Putamen (tissue), 1 donor: ENCODE data around the gene CATSPERD.
"Not testable (repeated sequence)": the region's sequence is repeated elsewhere in the genome, so short reads cannot be mapped to it uniquely, and the experiment has no call there.

Experiments used
- DNase-seq: peaks from one replicate; pipeline ENCODE4 v3.0.0-alpha.2; 2016; ENCODE audit warnings: low spot score

Gene CATSPERD

DNA sequence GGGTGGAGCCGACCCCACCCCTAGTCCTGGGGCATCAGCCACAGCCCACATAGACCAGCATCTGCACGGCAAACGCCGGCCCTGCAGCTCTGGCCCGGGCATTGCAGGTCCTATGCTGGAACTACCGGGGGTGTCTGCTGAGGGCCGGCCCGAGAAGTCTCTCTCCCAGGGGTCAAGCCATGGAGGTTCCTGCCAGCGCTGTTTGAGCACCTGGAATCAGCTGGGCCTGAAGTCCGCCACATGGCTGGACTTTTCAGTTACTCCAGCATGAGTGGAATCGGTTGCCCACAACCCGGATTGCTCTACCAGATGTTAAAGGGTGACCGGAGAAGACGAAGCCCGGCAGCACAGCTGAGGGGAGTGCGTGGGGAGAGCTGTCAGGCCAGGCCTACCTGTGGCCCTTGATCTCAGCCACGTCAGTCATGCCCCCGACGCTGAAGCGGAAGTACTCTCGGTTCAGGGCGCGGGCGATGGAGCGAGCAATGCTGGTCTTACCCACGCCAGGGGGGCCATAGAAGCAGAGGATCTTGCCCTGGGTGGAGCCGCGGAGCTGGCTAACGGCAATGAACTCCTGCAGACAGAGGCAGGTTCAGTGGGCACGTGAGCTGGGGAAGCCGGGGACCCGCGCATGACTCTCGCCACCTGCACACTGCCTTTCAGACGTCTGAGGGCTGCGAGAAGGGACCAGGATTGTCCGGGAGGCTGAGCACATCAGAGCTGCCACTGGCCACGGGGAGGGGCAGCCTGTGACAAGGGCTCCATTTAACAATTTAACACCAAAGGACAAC, 21.6 kb upstream of the CATSPERD start:
- no peak for DNase-seq

DNA sequence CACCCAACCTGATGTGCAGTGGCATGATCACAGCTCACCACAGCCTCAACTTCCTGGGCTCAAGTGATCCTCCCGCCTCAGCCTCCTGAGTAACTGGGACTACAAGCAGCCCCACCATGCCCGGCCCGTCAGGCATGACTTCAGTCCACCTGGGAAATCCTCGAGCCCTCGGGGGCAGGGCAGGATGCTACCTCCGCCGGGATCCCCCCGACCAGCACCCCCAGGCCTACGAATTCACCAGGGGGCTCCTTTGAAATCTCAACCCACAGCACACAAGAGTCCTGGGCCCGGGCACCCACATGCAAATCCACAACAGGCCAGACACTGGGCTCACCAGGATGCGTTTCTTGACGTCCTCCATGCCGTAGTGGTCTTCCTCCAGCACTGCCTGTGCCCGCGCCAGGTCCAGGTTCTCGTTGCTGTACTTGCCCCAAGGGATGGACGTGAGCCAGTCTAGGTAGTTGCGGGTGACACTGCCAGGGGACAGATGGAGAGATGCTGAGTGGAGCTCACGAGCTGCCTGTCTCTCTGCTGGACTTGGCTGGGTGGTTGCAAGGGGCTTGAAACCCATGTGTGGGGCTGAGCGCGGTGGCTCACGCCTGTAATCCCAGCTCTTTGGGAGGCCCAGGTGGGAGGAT, 19.9 kb upstream of the CATSPERD start:
- no peak for DNase-seq

GRCh38 chr19:5702053-5702410, 18.4 kb upstream of the CATSPERD start:
- DNase-seq = not testable (repeated sequence)

DNA sequence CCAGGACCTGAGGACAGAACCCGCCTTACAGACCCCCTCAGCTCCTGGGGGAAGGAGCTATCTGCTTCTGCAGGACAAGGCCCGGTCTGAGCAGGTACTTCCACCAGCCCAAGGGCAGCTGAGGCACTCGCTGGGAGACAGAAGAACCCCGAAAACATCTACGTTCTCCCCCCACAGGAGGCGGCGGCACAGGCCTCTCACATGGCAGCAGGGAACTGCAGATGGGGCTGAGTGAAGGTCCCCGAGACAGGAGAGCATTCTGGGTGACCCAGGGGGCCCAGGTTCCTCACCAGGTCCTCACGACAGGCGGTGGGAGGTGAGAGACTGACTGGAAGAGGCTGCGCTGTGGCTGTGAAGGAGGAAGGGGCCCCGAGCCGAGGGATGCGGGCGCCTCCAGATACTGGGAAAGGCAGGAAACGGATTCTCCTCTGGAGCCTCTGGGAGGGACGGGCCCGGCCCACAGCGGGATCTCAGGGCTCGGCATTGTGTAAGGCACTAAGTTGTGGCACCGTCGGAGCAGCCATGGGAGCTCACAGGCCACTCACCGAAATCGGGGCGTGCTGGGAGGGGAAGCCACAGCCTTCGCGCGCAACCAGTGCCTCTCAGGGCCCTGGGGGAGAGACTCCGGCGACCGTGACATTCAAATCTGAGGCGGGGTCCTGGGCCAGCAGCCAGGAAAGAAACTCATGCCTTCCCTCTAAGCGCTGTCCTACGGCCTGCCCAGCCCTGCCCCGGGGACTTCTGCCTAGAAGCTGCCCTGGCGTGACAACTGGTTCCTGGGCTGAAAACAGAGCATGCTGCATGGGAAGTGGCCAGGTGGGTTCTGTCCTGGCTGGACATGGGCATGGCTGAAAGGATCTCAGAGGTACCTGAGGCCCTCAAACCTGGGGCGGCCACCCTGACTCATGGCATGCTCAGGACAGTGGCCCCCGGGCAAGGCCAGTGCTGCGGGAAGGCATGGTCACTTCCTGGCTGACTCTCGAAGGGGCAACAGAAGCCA, 16.3 kb upstream of the CATSPERD start:
- no peak for DNase-seq

DNA sequence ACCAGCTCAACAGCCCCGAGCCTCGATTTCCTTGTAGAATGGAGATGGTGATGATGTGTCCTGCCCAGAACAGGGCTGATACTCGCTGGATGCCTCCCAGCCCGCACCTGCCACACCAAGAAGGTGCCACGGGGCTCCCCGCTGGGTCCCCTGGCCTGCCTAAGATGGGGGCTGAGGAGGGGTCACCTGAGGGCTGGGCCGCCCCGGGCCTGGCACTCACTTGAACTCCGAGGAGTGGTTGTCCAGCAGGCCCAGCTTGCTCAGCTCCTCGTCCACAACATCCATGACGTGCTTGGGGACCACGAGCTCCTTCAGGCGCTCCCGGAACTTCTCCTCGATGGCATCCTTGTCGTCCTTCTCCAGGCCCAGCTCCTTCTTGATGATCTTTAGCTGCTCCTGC, 14.9 kb upstream of the CATSPERD start:
- no peak for DNase-seq

DNA sequence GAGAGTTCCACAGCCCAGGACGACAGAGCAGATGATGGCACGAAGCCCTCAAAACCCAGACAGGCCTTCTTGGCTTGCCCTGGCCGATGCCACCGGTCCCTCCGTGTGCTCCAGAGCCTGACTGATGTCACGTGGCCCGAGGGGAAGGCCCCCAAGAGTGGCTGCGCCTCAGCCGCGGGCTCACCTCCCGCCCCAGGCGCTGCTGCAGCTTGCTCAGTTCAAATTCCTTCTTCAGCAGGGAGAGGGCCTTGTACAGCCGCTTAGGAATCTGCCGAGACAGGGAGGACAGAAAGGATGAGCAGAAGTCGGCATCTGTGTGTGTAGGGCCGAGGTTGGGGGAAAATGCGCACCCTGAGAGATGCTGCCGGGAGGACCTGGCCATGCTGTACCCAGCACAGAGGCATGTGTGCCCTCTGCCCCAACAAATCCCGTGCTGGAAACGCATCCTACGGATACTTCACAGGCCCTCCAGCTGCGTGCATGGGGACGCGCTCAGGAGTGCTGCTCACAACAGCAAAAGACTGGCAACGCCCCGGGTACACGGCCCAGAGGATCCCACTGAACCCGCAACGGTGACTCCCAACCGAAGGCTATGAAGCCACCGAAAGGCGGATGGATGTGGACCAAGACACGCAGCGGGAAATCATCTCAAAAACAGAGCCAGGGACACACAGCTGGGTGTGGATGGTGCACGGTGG, 13.4 kb upstream of the CATSPERD start:
- DNase-seq = no peak

- DNase-seq = no peak
These were observed 12.6 kb upstream of the CATSPERD start for GRCh38 chr19:5707576-5708575.

DNA sequence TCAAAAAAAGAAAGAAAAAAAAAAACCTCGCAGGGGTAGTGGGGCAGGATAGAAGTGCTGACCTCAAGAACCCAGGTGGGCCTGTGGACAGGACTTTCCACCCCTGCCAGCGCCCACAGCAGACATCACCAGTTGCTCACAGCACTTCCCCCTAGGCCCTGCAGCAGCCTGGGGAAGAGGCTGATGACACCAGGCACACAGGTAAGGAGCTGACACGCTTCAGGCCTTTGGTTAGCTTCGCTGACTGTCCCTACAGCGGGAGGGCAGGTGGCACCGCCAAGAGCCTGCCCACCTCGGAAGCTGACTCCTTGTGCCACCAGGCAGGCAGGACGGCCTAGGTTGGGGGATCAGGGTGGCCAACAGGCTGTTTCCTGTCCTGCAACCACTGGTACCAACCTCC, 9.4 kb upstream of the CATSPERD start:
- DNase-seq = no peak

- no peak for DNase-seq
These were observed 8.7 kb upstream of the CATSPERD start for GRCh38 chr19:5711713-5712161.

DNA sequence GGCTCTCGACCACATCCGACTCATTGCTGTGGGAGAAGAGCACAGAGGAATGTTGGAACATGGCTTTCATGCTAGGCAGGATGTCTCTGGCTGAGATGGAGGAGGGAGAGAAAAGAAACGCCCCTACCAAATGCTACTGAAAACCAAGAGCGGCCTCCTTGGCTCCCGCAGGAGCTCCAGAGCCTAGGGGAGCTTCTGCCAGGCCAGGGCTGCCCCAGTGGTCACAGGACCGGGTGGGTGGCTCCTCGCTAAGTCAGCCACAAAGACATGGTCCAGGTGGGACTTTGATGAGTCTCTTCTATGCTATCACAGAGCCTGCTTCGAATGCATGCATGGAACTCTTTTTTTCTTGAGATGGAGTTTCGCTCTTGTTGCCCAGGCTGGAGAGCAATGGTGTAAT, 7.2 kb upstream of the CATSPERD start:
- DNase-seq = no peak

- DNase-seq = no peak
These were observed 5.6 kb upstream of the CATSPERD start for GRCh38 chr19:5714816-5715215.

- no peak for DNase-seq
These were observed 3.1 kb upstream of the CATSPERD start for GRCh38 chr19:5717215-5717935.

- DNase-seq = no peak
These were observed 2.3 kb upstream of the CATSPERD start for GRCh38 chr19:5718037-5718578.

- DNase-seq = no peak
These were observed 1.7 kb upstream of the CATSPERD start for GRCh38 chr19:5718579-5719273.

GRCh38 chr19:5719274-5719960, 1.0 kb upstream of the CATSPERD start:
- DNase-seq = peak; percentile 16

- DNase-seq = no peak
These were observed 7.1 kb downstream of the CATSPERD start for GRCh38 chr19:5727453-5728050.

GRCh38 chr19:5733172-5733571, 12.7 kb downstream of the CATSPERD start:
- DNase-seq = not testable (repeated sequence)

GRCh38 chr19:5738423-5738822, 18.0 kb downstream of the CATSPERD start:
- no peak for DNase-seq
